NCI-H187 treated with DMSO at 0.1 percent for 48 hours (cell line): ENCODE results near the gene RNF19B.

Experiments used
- DNase-seq: peaks from one replicate; lab custom pipeline; 2025; lab: John Stamatoyannopoulos, UW

Gene RNF19B

GRCh38 chr1:32888134-32888533 lies 76.5 kb downstream of the RNF19B start:
- DNase-seq, result no peak

DNA sequence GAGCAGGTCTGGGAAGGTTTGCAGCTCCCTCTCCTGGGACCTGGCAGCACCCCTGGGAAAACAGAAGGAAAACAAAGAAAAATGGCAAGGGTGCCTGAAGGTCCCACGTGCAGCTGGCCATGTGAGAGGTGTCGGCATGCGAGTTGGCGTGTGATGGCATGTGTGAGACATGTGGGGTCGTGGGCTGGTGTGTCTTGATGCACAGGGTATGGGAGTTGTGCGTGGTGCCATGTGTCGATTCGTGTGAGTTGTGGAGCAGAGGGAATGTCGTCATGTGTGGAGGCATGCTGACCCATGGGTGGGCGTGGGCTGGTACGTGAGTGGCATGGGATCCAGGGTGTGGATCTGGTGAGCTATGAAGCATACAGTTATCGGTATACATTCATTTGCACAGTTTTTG lies 77.0 kb downstream of the RNF19B start:
- DNase-seq, result no peak

GRCh38 chr1:32886828-32887414 lies 77.7 kb downstream of the RNF19B start:
- DNase-seq, result no peak
